Astrocyte of the spinal cord (primary cell): ENCODE measurements around the gene OR13J1.

Experiments used
- DNase-seq: peaks from one replicate; pipeline ENCODE4 v3.0.0; 2011; ENCODE audit warnings: low read depth, low spot score
- H3K4me3 ChIP-seq: 2 replicates; pipeline ENCODE4 v1.5.1; 2011; ENCODE audit warnings: low read depth, mild to moderate bottlenecking, low read length, moderate library complexity
- CTCF ChIP-seq: IDR thresholded peaks from 2 replicates; pipeline ENCODE4 v1.5.1; 2012; ENCODE audit warnings: low read depth, mild to moderate bottlenecking, low read length, inconsistent platforms
- in situ Hi-C: cut with HindIII; loops from 2 replicates; pipeline ENCODE4 v1.10.0; 2017; ENCODE audit warnings: low sequenced_read_pairs

OR13J1 gene

GRCh38 chr9:35858458-35858857 lies 11.7 kb downstream of the OR13J1 start:
- no peak for DNase-seq
- TF ChIP-seq CTCF = no peak
- in situ Hi-C loops = no loop called here
- no peak overlapping the region for H3K4me3 ChIP-seq

GRCh38 chr9:35856882-35857281 lies 13.3 kb downstream of the OR13J1 start:
- in situ Hi-C loops = no loop called here
- DNase-seq = no peak
- TF ChIP-seq CTCF = no peak
- H3K4me3 ChIP-seq = no peak overlapping the region

- TF ChIP-seq CTCF = no peak
- DNase-seq = no peak
- H3K4me3 ChIP-seq = no peak overlapping the region
- in situ Hi-C loops = no loop called here
Measured at GRCh38 chr9:35856206-35856605, 14.0 kb downstream of the OR13J1 start.

DNA sequence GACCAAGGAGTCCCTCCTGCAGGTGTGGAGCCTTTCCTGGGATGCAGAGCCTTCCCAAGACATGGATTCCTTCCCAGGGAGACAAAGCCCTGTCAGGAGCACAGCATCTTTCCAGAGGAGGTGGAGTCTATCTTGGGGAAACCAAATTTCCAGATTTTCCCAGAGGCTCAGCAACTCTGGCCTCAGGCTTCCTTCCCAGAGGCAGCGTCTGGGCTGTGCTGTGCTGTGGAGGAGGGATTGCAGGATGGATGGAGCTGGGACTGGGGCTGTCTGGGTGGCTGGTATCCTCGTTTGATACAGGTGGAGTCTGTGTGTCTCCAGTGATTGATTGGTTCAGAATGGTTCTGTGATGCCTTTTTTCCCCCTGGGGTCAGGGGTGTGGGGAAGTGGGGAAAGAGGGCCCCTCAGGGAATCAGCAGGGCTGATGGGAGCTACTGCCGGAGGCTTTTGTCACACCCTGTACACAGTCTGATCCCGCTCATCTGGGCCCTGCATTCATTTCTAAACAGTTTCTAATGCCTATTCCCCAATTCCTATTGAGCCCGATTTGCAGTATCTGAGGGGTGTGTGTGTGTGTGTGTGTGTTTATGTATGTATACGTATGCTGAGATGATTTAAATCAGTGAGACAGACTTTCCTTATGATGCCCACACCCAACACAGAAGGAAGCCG lies 16.0 kb downstream of the OR13J1 start:
- DNase-seq = no peak
- H3K4me3 ChIP-seq = no peak overlapping the region
- in situ Hi-C loops = no loop called here
- TF ChIP-seq CTCF = no peak

- in situ Hi-C loops = no loop called here
- DNase-seq = no peak
- no peak for TF ChIP-seq CTCF
- no peak overlapping the region for H3K4me3 ChIP-seq
Measured at GRCh38 chr9:35852876-35853865, 17.0 kb downstream of the OR13J1 start.

- in situ Hi-C loops = no loop called here
- DNase-seq = no peak
- no peak overlapping the region for H3K4me3 ChIP-seq
- no peak for TF ChIP-seq CTCF
Measured at GRCh38 chr9:35852267-35852815, 17.9 kb downstream of the OR13J1 start.
